HepG2 (cell line): ENCODE data around the gene MRPS11. TPM values are rescaled to one million over a fixed set of nuclear protein-coding genes. Genes with fewer than 3 reads are reported as not detected.
A peak's percentile ranks its signal among the peaks of the same experiment; 100 is the strongest.

ENCODE experiments used
- CAMTA2 ChIP-seq: sonication (generic); formaldehyde crosslinking; IDR thresholded peaks from 2 replicates; pipeline ENCODE4 v1.4.0; 2020; ENCODE audit warnings: mild to moderate bottlenecking, missing genetic modification reagents, borderline replicate concordance
- CC2D1A ChIP-seq: sonication (generic); formaldehyde crosslinking; IDR thresholded peaks from 2 replicates; pipeline ENCODE4 v1.8.1; 2023; ENCODE audit warnings: mild to moderate bottlenecking, missing genetic modification reagents
- ELF3 ChIP-seq: IDR thresholded peaks from 2 replicates; pipeline ENCODE4 v1.6.1; 2016; ENCODE audit warnings: missing genetic modification reagents, missing compliant biosample characterization
- GATAD2A ChIP-seq: IDR thresholded peaks from 2 replicates; pipeline ENCODE4 v1.6.1; 2016
- GLMP ChIP-seq: sonication (generic); formaldehyde crosslinking; IDR thresholded peaks from 2 replicates; pipeline ENCODE4 v1.9.0; 2021; ENCODE audit warnings: missing genetic modification reagents, mild to moderate bottlenecking, borderline replicate concordance
- KDM1A ChIP-seq: IDR thresholded peaks from 2 replicates; pipeline ENCODE4 v1.6.1; 2016; ENCODE audit warnings: missing compliant biosample characterization
- MEIS1 ChIP-seq: sonication (generic); formaldehyde crosslinking; IDR thresholded peaks from 2 replicates; pipeline ENCODE4 v1.9.0; 2021; ENCODE audit warnings: mild to moderate bottlenecking, missing genetic modification reagents, moderate library complexity, borderline replicate concordance
- MTF1 ChIP-seq: sonication (generic); formaldehyde crosslinking; IDR thresholded peaks from 2 replicates; pipeline ENCODE4 v1.5.0; 2020; ENCODE audit warnings: missing genetic modification reagents
- SNAPC4 ChIP-seq: sonication (generic); formaldehyde crosslinking; IDR thresholded peaks from 2 replicates; pipeline ENCODE4 v1.4.0; 2020; ENCODE audit warnings: mild to moderate bottlenecking, missing genetic modification reagents
- ZKSCAN5 ChIP-seq: sonication (generic); formaldehyde crosslinking; IDR thresholded peaks from 2 replicates; pipeline ENCODE4 v1.5.1; 2020; ENCODE audit warnings: mild to moderate bottlenecking, missing genetic modification reagents
- ZNF24 ChIP-seq: fragments of 450-650 bp; IDR thresholded peaks from 2 replicates; pipeline ENCODE4 v1.6.1; 2017; ENCODE audit warnings: antibody characterized with exemption, mild to moderate bottlenecking
- ZNF292 ChIP-seq: sonication (generic); formaldehyde crosslinking; IDR thresholded peaks from 2 replicates; pipeline ENCODE4 v1.8.1; 2022; ENCODE audit warnings: mild to moderate bottlenecking, low read depth, missing genetic modification reagents, borderline replicate concordance
- ZNF317 ChIP-seq: sonication (generic); formaldehyde crosslinking; IDR thresholded peaks from 2 replicates; pipeline ENCODE4 v1.5.0; 2020; ENCODE audit warnings: mild to moderate bottlenecking, missing genetic modification reagents
- ZNF512 ChIP-seq: sonication (generic); formaldehyde crosslinking; IDR thresholded peaks from 2 replicates; pipeline ENCODE4 v1.4.0; 2020; ENCODE audit warnings: mild to moderate bottlenecking, missing genetic modification reagents
- polyA plus RNA-seq, 8 experiments: library from polyadenylated mRNA; depleted of rRNA in 3 of 8; stranded (reverse) in 7 of 8; unstranded in 1 of 8; fragments of >200 nt; fragmentation: Illumina TruSeq in 4 of 8; extraction: Trizol in 4 of 8; gene quantifications; 2 replicates each; pipeline versions ENCODE4 v1.2.1 to v1.2.3, GENCODE V29; 2011 to 2016; ENCODE audit warnings: low read depth in 4 of 8, missing spikeins in 1 of 8, mixed read lengths in 1 of 8; ENCODE audit not compliant: insufficient read depth in 1 of 8
- total RNA-seq, 5 experiments: library from RNA; depleted of rRNA; stranded (reverse); fragments of >200 nt; fragmentation: Illumina TruSeq; extraction: Trizol; gene quantifications; 2 replicates each; pipeline ENCODE4 v1.2.3, GENCODE V29; 2016; ENCODE audit warnings: low read depth in 1 of 5

Gene MRPS11
- total and polyA plus RNA-seq, 2 of the 13 experiments (the other 11 are each of a cell fraction or from before 2014, with no cell fraction given) = 50.1 to 72.7 TPM

- no peak for TF ChIP-seq ZKSCAN5
- no peak for TF ChIP-seq ZNF512 (CRISPR knock-in tag)
- peak; percentile 51; the same call in 1 of the 2 replicates for TF ChIP-seq MEIS1 (CRISPR knock-in tag)
- 0 out of 2 replicates have a peak, but pooled peaks have one; percentile 25 for TF ChIP-seq MTF1
- no peak; the same call in 1 of the 2 replicates for TF ChIP-seq GLMP
- TF ChIP-seq CAMTA2 (CRISPR knock-in tag) = 0 out of 2 replicates have a peak, but pooled peaks have one; percentile 66
- TF ChIP-seq GATAD2A (CRISPR knock-in tag) = no peak
- TF ChIP-seq ELF3 (CRISPR knock-in tag) = 0 out of 2 replicates have a peak, but pooled peaks have one; percentile 22
- TF ChIP-seq ZNF24 = no peak
- peak; percentile 75 for TF ChIP-seq ZNF317
- TF ChIP-seq SNAPC4 (CRISPR knock-in tag) = no peak
- TF ChIP-seq CC2D1A = no peak
- TF ChIP-seq KDM1A (CRISPR knock-in tag) = no peak
- no peak for TF ChIP-seq ZNF292 (CRISPR knock-in tag)
Observed at GRCh38 chr15:88467073-88467934, at the start of gene MRPS11, which contains the start of gene MRPL46 (continued).
